SKM-1 treated with dmso at 0.1 percent for 144 hours (cell line): ENCODE results near the gene DESI2.

Experiments used
- DNase-seq: peaks from one replicate; lab custom pipeline; 2025; ENCODE audit not compliant: unreplicated experiment; lab: John Stamatoyannopoulos, UW

DESI2 gene

DNA sequence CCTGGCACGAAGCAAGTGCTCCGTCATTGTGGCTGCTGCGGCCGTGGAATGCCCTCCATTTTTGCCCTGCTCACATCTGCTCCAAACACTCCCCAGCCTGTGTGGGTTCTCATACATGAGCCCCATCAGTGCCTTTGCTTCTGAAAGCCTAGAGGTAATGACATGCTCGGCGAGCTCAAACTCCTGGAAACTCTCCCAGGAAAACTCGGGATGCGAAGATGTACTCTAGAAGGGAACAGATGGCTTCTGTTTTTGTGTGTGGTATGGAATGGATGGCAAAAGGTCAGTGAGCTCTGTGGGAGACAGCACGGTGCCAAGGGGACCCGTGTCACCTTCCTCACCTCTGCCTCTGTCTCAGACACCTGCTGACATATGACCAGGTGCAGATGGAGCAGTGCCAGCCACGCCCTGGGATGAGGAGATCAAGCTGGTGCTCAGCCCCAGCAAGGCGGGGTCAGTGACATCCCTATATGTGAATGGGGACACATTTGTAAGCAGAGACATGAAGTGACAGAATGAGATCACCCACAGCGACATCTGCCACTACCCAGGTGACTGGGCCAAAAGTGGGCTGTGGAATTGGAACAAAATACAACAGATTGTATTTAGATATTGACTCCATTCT lies 98.5 kb downstream of the DESI2 start:
- no peak for DNase-seq

DNA sequence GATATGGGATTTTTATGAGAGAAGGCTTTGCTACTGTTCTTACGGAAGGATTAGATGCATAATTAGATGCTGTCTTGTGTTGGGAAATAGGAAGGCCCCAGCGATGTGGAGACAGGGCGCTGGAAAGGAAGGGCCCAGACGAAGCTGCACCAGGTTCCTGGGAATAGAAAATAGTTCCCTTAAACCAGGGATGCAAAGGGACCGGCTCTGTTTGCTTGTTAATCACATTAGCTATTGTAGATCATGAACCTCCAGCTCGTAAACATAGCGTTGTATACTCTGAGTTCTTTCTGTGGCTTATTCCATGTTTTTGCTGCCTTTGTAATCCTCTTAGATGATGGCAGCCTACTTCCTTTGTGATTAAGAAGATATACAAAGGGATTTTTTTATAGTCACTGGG lies 102.7 kb downstream of the DESI2 start:
- no peak for DNase-seq

DNA sequence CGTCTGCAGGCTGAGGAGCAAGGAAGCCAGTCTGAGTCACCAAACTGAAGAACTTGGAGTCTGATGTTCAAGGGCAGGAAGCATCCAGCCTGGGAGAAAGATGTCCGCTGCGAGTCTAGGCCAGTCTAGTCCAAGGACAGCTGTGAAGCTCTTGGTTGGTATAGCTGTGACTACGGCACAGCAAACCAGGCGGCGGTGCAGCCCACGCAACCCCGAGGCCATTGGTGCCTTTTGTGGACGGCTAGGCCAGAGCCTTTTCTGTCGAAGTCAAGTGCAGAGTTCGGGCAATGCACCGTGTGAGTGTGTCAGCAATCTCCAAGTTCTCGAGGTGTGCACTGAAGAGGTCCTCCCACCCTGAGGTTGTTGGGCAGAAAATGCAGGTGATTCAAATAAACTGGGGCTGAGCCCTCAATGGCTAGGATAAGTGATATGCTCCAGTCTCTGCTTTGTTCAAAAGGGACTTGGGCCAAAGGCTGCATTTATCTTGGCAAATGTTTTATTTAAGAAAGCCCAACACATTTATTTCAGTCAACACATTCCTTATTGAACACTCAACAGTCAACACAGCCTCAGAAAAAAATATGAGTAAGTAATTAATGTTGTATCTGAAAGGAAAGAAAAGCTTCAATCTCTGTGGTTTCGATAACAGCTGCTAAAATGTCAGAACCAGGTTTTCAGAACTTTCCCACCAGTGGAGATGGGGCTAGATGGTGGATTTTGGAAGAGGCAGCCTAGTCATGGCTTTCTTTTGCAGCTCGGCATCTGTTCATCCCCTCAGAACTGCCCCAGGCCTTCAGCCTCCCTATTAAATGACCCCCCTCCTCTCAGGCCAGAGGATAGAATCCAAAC lies 104.4 kb downstream of the DESI2 start:
- DNase-seq, result no peak
